Gastrocnemius medialis (tissue), 4 donors: ENCODE results near the gene PDE4D.

ENCODE experiments used
- CTCF ChIP-seq, 5 experiments: fragments of 450-650 bp in 3 of 5; fragments of 200-600 bp in 2 of 5; sonication (generic) in 2 of 5; IDR thresholded peaks in 4 of 5; conservative IDR thresholded peaks in 1 of 5; 1 replicate in 4 of 5; 2 replicates in 1 of 5; pipeline ENCODE4 v1.5.1; 2016 to 2019; ENCODE audit warnings: antibody characterized with exemption in 5 of 5, mild to moderate bottlenecking in 3 of 5, moderate library complexity in 3 of 5
- POLR2A ChIP-seq, 2 donors: fragments of 450-650 bp; IDR thresholded peaks; one replicate each; pipeline ENCODE4 v1.6.1; 2017; ENCODE audit warnings: antibody characterized with exemption in 2 of 2, mild to moderate bottlenecking in 2 of 2, moderate library complexity in 2 of 2

- TF ChIP-seq CTCF (IDR thresholded peaks at IDR 0.05 in 4 of 5, conservative IDR thresholded peaks at IDR 0.05 in 1 of 5) (no peak), POLR2A (IDR thresholded peaks at IDR 0.05) (no peak)
These were observed 832.1 kb downstream of the PDE4D start for GRCh38 chr5:59061377-59061776.
